WTC11 (cell line): ENCODE measurements around the gene GGTLC2.

Experiments used
- CREM ChIP-seq: sonication (generic); formaldehyde crosslinking; IDR thresholded peaks from 2 replicates; pipeline ENCODE4 v1.8.1; 2022; ENCODE audit warnings: mild to moderate bottlenecking, missing genetic modification reagents, moderate library complexity
- CTCF ChIP-seq: fragments of 200-600 bp; IDR thresholded peaks from 2 replicates; pipeline ENCODE4 v1.8.0; 2022; ENCODE audit warnings: antibody characterized with exemption
- E2F4 ChIP-seq: sonication (generic); formaldehyde crosslinking; IDR thresholded peaks from 2 replicates; pipeline ENCODE4 v1.8.1; 2022; ENCODE audit warnings: low read depth, mild to moderate bottlenecking, moderate library complexity, missing genetic modification reagents, borderline replicate concordance
- FOXJ3 ChIP-seq: sonication (generic); formaldehyde crosslinking; IDR thresholded peaks from 2 replicates; pipeline ENCODE4 v1.9.0; 2021; ENCODE audit warnings: missing genetic modification reagents, mild to moderate bottlenecking, borderline replicate concordance
- FOXK1 ChIP-seq: sonication (generic); formaldehyde crosslinking; IDR thresholded peaks from 2 replicates; pipeline ENCODE4 v1.8.0; 2022; ENCODE audit warnings: mild to moderate bottlenecking, moderate library complexity, missing genetic modification reagents
- NFATC4 ChIP-seq: fragments of 250-450 bp; sonication (Bioruptor Pico); IDR thresholded peaks from 2 replicates; pipeline ENCODE4 v1.9.0; 2021; ENCODE audit warnings: mild to moderate bottlenecking
- NFYB ChIP-seq: sonication (generic); formaldehyde crosslinking; conservative IDR thresholded peaks from 2 replicates; pipeline ENCODE4 v1.8.0; 2022; ENCODE audit warnings: low read depth, missing genetic modification reagents
- NR2C2 ChIP-seq: sonication (generic); formaldehyde crosslinking; IDR thresholded peaks from 2 replicates; pipeline ENCODE4 v1.8.0; 2022; ENCODE audit warnings: mild to moderate bottlenecking, missing genetic modification reagents
- PREB ChIP-seq: sonication (generic); formaldehyde crosslinking; IDR thresholded peaks from 2 replicates; pipeline ENCODE4 v1.8.1; 2022; ENCODE audit warnings: mild to moderate bottlenecking, missing genetic modification reagents, moderate library complexity, borderline replicate concordance
- RELA ChIP-seq: sonication (generic); formaldehyde crosslinking; IDR thresholded peaks from 2 replicates; pipeline ENCODE4 v1.8.1; 2022; ENCODE audit warnings: missing genetic modification reagents, mild to moderate bottlenecking, borderline replicate concordance
- SMAD3 ChIP-seq: sonication (generic); formaldehyde crosslinking; IDR thresholded peaks from 2 replicates; pipeline ENCODE4 v1.8.0; 2022; ENCODE audit warnings: missing genetic modification reagents, mild to moderate bottlenecking, borderline replicate concordance
- TF ChIP-seq, protein P1 (sequence below): sonication (generic); formaldehyde crosslinking; IDR thresholded peaks from 2 replicates; pipeline ENCODE4 v1.8.1; 2023; ENCODE audit warnings: mild to moderate bottlenecking, missing genetic modification reagents
- TF ChIP-seq, protein P2 (sequence below): sonication (generic); formaldehyde crosslinking; IDR thresholded peaks from 2 replicates; pipeline ENCODE4 v1.8.1; 2022; ENCODE audit warnings: mild to moderate bottlenecking, moderate library complexity, missing genetic modification reagents

GRCh38 chr22:22663861-22664800 lies 19.7 kb downstream of the GGTLC2 start:
- TF ChIP-seq CTCF (no peak), NFYB (CRISPR knock-in tag) (no peak), FOXK1 (CRISPR knock-in tag) (no peak), NFATC4 (CRISPR knock-in tag) (no peak), E2F4 (CRISPR knock-in tag) (no peak), CREM (no peak), FOXJ3 (no peak), PREB (CRISPR knock-in tag) (no peak), RELA (no peak), NR2C2 (CRISPR knock-in tag) (no peak), SMAD3 (CRISPR knock-in tag) (no peak)
- TF ChIP-seq, protein P1, sequence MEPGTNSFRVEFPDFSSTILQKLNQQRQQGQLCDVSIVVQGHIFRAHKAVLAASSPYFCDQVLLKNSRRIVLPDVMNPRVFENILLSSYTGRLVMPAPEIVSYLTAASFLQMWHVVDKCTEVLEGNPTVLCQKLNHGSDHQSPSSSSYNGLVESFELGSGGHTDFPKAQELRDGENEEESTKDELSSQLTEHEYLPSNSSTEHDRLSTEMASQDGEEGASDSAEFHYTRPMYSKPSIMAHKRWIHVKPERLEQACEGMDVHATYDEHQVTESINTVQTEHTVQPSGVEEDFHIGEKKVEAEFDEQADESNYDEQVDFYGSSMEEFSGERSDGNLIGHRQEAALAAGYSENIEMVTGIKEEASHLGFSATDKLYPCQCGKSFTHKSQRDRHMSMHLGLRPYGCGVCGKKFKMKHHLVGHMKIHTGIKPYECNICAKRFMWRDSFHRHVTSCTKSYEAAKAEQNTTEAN (CRISPR knock-in tag) = no peak
- TF ChIP-seq, protein P2, sequence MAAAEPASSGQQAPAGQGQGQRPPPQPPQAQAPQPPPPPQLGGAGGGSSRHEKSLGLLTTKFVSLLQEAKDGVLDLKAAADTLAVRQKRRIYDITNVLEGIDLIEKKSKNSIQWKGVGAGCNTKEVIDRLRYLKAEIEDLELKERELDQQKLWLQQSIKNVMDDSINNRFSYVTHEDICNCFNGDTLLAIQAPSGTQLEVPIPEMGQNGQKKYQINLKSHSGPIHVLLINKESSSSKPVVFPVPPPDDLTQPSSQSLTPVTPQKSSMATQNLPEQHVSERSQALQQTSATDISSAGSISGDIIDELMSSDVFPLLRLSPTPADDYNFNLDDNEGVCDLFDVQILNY (CRISPR knock-in tag) = no peak
